Gastrocnemius medialis (tissue), 4 donors: ENCODE results near the gene AFG1L.

Experiments used
- CTCF ChIP-seq, 5 experiments: fragments of 450-650 bp in 3 of 5; fragments of 200-600 bp in 2 of 5; sonication (generic) in 2 of 5; IDR thresholded peaks in 4 of 5; conservative IDR thresholded peaks in 1 of 5; 1 replicate in 4 of 5; 2 replicates in 1 of 5; pipeline ENCODE4 v1.5.1; 2016 to 2019; ENCODE audit warnings: antibody characterized with exemption in 5 of 5, mild to moderate bottlenecking in 3 of 5, moderate library complexity in 3 of 5
- POLR2A ChIP-seq, 2 donors: fragments of 450-650 bp; IDR thresholded peaks; one replicate each; pipeline ENCODE4 v1.6.1; 2017; ENCODE audit warnings: antibody characterized with exemption in 2 of 2, mild to moderate bottlenecking in 2 of 2, moderate library complexity in 2 of 2

DNA sequence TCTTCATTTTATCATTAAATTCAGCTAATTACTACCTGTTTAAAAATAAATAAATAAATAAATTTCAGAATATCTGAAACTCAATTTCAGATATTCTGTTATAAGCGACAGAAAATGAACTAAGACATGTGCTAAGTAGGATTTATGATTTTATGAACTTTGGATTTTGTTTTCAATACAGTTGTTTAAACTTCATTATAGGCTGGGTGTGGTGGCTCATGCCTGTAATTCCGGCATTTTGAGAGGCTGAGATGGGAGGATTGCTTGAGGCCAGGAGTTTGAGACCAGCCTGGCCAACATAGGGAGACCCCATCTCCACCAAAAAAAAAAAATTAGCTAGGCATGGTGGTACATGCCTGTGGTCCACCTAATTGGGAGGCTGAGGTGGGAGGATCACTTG is 36.0 kb downstream of the AFG1L start:
- TF ChIP-seq CTCF (IDR thresholded peaks at IDR 0.05 in 4 of 5, conservative IDR thresholded peaks at IDR 0.05 in 1 of 5) (no peak), POLR2A (IDR thresholded peaks at IDR 0.05) (no peak)
